ENCODE results near the gene RPP38. TPM values are rescaled to one million over a fixed set of nuclear protein-coding genes. Genes with fewer than 3 reads are reported as not detected.

The RPP38 gene
- total and polyA plus RNA-seq, 2 of the 4 experiments (the other 2 are of a cell fraction), result 12.4 to 19.0 TPM

GRCh38 chr10:15092855-15093408 lies 4.2 kb upstream of the RPP38 start:
- H3K18ac ChIP-seq (ENCODE audit: low read depth, low read length), result no peak overlapping the region
- ATAC-seq (ENCODE audit: low read depth), result no peak
- BruUV-seq (replicated peaks), result no TSS peak
- H3K9me1 ChIP-seq (ENCODE audit: insufficient read depth, low read length), result peaks cover 4% of the 10 kb centered on the region; the same call in 1 of the 2 replicates
- no peak overlapping the region for H3K27ac ChIP-seq (ENCODE audit: insufficient read depth, low read length)
- no peaks in the 10 kb centered on the region for H3K4me1 ChIP-seq (ENCODE audit: control insufficient read depth, insufficient read depth, low read length)
- H3K27me3 ChIP-seq (ENCODE audit: control insufficient read depth, insufficient read depth, low read length), result no peaks in the 10 kb centered on the region
- no peak overlapping the region for H2BK15ac ChIP-seq (ENCODE audit: low read depth, low read length)
- no peak overlapping the region for H2BK120ac ChIP-seq (ENCODE audit: low read depth, low read length)
- dilution Hi-C loops (cut with HindIII; ENCODE audit: low sequenced_read_pairs, unreplicated experiment), result no loop called here
- H3K36me3 ChIP-seq (ENCODE audit: control insufficient read depth, insufficient read depth, low read length), result no peaks in the 10 kb centered on the region
- H2BK20ac ChIP-seq (ENCODE audit: low read depth, low read length), result no peak overlapping the region
- no peak overlapping the region for H2AK5ac ChIP-seq (ENCODE audit: low read depth, low read length)
- CTCF ChIA-PET, result no interaction called here
- H4K8ac ChIP-seq (ENCODE audit: low read depth in 2 of 2, low read length in 2 of 2), result no peak overlapping the region
- H3K56ac ChIP-seq (ENCODE audit: extremely low read depth, insufficient read depth, low read length), result no peak overlapping the region
- H3K14ac ChIP-seq (replicated peaks; ENCODE audit: low read depth, low read length), result no peak overlapping the region
- in situ Hi-C loops (cut with MboI; ENCODE audit: low sequenced_read_pairs), result loop anchor here (25.0 kb wide), 1 partner anchor 581 kb away; no protein-coding TSS in a partner anchor
- no peak overlapping the region for H3K4me3 ChIP-seq (ENCODE audit: insufficient read depth, low read depth, low read length)
- POLR2A ChIA-PET (ENCODE audit: unreplicated experiment), result no interaction called here
- H3K23ac ChIP-seq (ENCODE audit: low read depth, low read length), result no peak overlapping the region
- H3K4ac ChIP-seq (ENCODE audit: low read depth, low read length), result no peak overlapping the region
- no peak overlapping the region for H4K5ac ChIP-seq (ENCODE audit: low read depth, low read length)
- no peak for DNase-seq
- TF ChIP-seq, protein P1, sequence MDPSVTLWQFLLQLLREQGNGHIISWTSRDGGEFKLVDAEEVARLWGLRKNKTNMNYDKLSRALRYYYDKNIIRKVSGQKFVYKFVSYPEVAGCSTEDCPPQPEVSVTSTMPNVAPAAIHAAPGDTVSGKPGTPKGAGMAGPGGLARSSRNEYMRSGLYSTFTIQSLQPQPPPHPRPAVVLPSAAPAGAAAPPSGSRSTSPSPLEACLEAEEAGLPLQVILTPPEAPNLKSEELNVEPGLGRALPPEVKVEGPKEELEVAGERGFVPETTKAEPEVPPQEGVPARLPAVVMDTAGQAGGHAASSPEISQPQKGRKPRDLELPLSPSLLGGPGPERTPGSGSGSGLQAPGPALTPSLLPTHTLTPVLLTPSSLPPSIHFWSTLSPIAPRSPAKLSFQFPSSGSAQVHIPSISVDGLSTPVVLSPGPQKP (IDR thresholded peaks at IDR 0.05; ENCODE audit: borderline replicate concordance, low read depth, low read length), result no peak
- TF ChIP-seq, protein P2, sequence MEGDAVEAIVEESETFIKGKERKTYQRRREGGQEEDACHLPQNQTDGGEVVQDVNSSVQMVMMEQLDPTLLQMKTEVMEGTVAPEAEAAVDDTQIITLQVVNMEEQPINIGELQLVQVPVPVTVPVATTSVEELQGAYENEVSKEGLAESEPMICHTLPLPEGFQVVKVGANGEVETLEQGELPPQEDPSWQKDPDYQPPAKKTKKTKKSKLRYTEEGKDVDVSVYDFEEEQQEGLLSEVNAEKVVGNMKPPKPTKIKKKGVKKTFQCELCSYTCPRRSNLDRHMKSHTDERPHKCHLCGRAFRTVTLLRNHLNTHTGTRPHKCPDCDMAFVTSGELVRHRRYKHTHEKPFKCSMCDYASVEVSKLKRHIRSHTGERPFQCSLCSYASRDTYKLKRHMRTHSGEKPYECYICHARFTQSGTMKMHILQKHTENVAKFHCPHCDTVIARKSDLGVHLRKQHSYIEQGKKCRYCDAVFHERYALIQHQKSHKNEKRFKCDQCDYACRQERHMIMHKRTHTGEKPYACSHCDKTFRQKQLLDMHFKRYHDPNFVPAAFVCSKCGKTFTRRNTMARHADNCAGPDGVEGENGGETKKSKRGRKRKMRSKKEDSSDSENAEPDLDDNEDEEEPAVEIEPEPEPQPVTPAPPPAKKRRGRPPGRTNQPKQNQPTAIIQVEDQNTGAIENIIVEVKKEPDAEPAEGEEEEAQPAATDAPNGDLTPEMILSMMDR (conservative IDR thresholded peaks at IDR 0.05; ENCODE audit: low read depth, low read length), result no peak
- TF ChIP-seq CEBPB (IDR thresholded peaks at IDR 0.05; ENCODE audit: low read depth, low read length), result no peak
- intact Hi-C loops (cut with micrococcal nuclease), result no loop called here
- no peak overlapping the region for H4K91ac ChIP-seq (ENCODE audit: insufficient read depth, low read depth, low read length)
- H3K79me1 ChIP-seq (ENCODE audit: low read depth in 1 of 2, low read length in 2 of 2), result peaks cover 4 to 5% of the 10 kb centered on the region in 2 experiments
- no CpG with 5 or more reads among the region's 16 CpGs for WGBS, 2 experiments (ENCODE audit: extremely low coverage in 2 of 2, insufficient read length in 1 of 2)
- H3K9ac ChIP-seq (ENCODE audit: low read depth, low read length), result no peak overlapping the region
- H4K20me1 ChIP-seq (ENCODE audit: insufficient read depth, low read length), result no peaks in the 10 kb centered on the region
- H2AK9ac ChIP-seq (replicated peaks; ENCODE audit: low read depth, low read length, poor library complexity), result peak overlapping the region; percentile 28
- H3K4me2 ChIP-seq (ENCODE audit: low read depth, low read length), result no peak overlapping the region
- H2AFZ ChIP-seq (replicated peaks; ENCODE audit: low read length, poor library complexity), result no peak overlapping the region
- no peak overlapping the region for H2BK5ac ChIP-seq (ENCODE audit: low read depth, low read length, poor library complexity, severe bottlenecking)
- no peaks in the 10 kb centered on the region for H3K9me3 ChIP-seq (ENCODE audit: control insufficient read depth, insufficient read depth, low read length)
